NCI-H226 (cell line): ENCODE measurements around the gene CNGB1.

Source experiments
- DNase-seq: peaks from one replicate; pipeline ENCODE4 v3.0.0-alpha.2; 2015

The CNGB1 gene

DNA sequence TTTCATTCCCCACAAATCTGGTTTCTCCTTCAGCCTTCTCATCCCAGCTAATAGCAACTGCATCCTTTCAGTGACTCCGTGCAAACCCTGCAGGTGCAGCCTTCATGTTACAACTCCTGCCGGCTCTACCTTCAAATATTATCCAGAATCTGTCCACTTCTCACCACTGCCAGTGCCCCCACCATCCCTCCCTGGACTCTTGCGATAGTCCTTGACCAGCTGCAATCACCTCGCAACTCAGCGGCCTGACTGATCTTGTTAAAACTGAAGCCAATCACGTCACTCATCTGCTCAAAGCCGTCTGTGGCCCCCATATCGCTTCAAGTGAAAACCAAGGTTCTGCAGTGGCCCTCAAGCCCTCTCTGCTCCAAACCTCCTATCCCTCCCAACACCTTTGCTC lies 125.8 kb downstream of the CNGB1 start:
- DNase-seq, result no peak

DNA sequence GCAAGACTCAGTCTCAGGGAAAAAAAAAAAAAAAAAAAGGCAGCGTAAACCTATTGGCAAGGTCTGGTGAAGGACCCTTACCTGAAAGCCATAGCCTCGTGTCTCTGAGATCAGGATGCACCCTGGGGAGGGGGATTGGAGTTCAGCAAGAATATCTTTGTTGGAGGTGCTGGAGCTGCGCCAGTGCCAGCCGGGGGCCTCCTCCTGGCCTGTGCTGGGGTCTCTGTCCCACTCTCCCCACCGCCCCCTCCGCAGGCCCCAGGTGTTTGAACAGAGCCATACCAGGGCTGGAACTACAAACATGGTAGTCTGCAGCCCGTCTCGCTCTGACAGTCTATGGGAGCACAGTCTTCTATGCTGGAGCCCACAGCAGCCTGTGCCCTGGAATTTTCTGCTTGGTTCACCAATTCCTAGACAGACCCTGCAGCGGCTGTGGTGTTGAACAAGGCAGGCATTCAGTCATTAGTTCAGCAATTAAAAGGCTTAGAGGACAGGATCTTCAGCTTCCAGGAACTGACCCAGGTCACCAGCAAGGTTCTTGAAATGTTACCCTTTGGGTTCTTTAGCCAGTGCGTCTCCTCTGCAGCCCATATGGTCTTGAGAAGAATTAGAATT lies 126.4 kb downstream of the CNGB1 start:
- DNase-seq, result no peak

DNA sequence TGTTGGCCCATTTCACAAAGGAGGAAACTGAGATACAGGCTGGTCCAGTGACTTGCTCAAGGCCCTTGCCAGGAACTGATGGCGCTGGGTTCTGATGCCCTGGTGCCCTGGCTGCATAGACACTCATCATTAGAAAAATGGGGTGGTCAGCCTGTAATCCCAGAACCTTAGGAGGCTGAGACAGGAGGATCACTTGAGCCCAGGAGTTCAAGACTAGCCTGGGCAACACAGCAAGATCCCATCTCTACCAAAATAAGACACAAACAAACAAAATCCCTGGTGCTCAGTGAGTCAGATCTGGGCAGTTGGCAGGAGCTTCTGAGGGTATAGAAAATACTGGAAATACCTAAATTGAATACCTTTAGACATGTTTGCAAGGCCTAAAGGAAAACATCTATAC lies 127.5 kb downstream of the CNGB1 start:
- DNase-seq, result no peak

DNA sequence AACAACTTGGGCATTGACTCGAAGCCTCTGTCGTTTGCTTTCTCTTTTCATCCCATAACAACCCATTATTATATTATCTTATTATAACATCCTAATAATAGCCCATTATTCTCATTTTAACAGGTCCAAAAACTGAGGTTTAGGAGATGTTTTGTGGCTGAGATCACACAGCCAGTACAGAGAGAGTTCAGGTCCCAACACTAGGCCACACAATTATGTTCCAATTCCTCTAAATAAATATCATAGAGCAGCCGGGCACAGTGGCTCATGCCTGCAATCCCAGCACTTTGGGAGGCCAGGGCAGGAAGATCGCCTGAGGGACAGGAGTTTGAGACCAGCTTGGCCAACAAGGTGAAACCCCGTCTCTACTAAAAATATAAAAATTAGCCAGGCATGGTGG lies 128.3 kb downstream of the CNGB1 start:
- no peak for DNase-seq

DNA sequence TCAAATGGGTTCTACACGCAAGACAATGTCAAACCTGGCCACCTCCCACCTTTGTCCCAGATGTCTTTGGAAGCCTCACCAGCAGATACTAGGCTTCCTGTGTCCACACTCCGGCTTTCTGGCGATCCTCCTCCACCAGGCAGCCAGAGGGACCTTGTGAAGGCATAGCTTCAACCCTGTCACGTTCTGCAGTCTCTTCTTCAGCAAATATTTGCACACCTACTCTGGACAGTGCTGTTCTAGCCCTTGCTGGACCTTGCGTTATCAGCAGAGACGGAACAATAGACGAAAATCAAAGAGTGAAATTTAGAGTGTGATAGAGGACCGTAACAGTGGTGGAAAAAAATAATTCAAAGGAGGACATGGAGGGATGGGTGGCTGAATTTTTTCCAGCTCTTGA lies 130.1 kb downstream of the CNGB1 start:
- DNase-seq, result no peak

DNA sequence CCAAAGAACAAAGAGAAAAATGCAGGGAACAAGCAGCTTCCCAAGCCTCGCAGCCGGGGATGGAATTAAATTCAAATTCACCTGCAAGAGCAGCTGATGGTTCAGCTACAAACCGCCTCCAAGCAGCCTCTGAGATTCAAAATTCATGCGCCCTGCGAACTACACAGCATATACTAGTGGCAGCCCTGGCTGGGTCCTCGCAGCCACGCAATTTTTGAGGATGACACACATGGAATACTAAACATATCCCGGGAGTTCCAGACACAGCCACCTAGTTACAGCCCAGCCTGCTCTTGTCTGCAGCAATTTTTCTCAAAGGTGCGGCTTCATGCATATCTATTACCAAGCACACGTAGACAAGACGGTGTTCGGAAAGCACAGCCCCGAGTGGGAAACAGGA lies 132.8 kb downstream of the CNGB1 start:
- DNase-seq, result no peak

DNA sequence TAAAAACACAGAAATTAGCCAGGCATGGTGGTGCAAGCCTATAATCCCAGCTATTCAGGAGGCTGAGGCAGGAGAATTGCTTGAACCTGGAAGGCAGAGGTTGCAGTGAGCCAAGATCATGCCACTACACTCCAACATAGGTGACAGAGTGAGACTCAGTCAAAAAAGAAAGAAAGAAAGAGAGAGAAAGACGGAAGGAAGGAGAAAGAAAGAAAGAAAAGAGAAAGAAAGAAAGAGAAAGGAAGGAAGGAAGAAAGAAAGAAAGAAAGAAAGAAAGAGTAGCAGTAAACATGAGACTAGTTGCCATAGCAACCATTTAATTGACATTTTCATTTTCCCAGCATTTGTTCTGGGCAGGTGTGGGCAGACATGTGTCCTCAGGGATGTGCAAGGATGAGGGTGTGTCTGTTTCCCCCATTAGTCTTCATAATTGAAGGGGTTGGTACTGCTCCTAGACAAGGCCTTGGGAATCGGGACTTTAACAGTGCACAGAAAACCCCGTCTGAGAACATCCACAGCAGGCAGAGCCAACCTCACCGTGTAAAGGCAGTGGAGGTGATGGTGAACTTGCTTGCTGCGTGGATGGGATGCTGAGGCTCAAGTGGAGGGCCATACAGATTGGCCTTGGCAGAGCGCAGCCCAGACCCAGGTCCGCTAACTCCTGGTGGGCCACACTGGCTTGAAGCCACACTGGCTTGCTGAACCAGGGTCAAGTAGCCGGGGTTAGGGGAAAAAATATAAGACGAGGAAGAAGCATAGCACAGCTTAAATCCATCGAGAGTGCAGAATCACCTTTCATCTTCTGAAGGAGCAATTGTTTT lies 133.4 kb downstream of the CNGB1 start:
- DNase-seq, result no peak

DNA sequence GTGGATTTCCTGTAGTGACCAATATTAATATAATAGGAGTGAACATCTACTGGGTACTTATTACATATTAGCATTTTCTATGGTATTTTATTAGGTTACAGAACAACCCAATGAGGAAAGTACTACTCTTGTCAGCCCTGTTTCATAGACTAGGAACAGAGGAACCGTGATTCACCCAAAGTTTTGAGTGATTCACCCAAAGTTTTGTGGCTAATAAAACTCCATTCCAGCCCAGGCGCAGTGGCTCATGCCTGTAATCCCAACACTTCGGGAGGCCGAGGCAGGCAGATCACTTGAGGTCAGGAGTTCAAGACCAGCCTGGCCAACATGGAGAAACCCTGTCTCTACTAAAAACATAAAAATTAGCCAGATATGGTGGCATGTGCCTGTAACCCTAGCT lies 135.5 kb downstream of the CNGB1 start:
- DNase-seq, result peak; percentile 49

DNA sequence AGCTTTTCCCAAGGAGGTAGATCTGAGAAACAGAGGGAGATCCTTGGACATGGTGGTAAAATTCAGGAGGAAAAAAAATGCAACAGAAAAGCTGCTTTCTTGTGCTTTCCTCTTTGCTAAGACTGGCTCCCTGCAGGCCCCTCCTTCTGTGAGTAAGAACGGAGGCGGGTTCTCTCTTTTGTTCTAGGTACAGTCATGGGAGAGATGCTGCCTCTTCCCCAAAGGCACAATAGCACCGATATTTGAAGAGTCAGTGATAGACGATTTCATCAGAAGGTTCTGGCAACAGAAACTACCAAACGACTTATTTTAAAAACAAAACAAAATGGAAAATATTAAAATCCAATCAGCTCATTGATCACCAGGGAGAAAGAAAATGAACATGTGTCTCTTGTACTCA lies 136.0 kb downstream of the CNGB1 start:
- DNase-seq, result peak; percentile 26
